Activated naive CD4-positive, alpha-beta T cell treated with Interleukin-2 at 50 U/mL for 16 hours (primary cell): Measurements from ENCODE around the gene UBN1.
"Not testable (repeated sequence)": the region's sequence is repeated elsewhere in the genome, so short reads cannot be mapped to it uniquely, and the experiment has no call there.

Experiments
- DNase-seq: peaks from one replicate; pipeline ENCODE4 v3.0.0-alpha.2; 2020

UBN1 gene

DNA sequence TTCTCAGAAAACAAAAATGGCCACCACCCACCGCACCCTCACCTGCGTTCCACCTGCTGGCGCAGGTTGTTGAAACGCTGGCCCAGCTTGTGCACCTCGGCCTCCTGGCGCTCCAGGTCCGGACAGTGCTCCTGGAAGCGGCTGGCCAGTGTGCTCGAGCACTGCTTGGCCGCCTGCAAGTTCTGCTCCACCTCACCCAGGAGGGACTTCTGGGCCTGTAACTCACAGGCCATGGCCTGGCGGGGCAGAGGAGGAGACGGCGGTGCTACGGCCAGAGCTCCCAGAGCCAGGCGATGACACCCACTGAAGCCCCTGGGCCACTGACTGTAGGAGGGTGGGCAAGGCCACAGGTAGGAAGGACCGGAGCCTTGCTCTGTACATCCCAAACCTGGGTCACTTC, 43.4 kb downstream of the UBN1 start:
- no peak for DNase-seq

DNA sequence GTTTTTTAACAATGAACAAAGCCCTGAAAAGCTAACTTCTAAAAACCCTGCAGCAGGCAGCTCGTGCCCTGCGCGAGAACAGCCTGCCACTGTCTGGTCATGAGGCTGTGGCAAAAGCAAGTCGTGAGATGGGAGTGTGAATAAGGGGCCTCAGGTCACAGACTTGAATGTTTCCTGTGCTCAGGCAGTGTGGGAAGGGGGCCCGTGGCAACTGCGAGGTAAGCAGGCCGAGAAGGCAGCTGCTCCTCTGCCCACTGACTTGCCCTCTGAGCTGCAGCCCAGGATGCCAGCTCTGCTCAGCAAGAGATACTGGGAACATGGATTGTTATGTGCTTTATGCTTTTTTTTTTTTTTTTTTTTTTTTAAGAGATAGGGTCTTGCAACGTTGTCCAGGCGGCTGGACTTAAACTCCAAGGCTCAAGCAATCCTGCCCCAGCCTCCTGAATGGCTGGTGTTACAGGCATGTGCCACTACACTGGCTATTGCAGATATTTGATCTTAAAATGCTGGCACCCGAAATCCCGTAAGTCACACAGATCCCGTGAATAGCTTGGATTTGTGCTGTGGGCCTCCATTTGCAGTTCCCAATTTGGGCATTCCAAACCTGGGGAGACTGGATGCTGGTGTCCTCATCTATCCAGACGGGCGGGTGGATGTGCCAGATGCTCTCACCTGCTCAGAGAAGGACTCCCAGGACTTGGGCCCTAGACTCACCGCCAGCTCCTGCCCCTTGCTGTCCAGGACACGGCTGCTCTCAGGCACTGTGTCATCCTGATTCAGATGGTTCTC, 44.0 kb downstream of the UBN1 start:
- no peak for DNase-seq

GRCh38 chr16:4891886-4892216, 44.6 kb downstream of the UBN1 start:
- no peak for DNase-seq

DNA sequence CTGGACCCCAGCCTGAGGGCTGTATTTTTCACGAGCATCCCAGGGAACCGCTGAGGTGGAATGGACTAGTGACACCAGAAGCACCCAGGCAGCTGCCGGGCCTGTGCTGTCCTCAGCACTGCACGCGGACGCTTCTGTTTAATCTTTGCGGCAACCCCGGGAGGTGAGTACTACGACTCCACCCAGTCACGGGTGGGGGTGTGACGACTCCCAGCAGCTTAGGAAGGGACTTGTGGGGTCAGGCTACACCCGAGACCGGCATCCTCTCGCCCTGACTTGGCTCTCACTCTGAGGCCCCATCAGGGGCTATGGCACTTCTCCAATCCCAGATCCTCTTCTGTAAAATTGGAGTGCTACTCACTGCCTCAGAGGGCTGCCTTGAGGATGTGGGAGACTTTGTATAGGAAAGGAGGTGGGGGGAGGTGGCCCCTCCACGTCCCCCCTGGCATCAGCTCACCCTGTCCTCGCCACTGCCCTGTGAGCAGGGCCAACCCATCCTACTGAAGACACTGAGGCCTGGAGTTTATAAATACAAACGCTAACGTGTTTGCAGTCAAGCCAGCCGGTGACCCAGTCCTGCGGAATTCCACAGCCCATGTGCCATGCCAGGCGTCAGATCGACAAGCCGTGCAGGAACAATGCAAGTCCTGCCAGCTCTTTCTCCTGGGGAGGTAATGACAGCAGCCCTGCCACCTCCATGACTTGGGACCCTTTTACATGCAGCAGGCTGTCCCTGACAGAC, 45.3 kb downstream of the UBN1 start:
- no peak for DNase-seq

- DNase-seq: no peak
Measured at GRCh38 chr16:4893103-4893862, 46.0 kb downstream of the UBN1 start.

GRCh38 chr16:4894276-4895150, 47.2 kb downstream of the UBN1 start:
- no peak for DNase-seq

DNA sequence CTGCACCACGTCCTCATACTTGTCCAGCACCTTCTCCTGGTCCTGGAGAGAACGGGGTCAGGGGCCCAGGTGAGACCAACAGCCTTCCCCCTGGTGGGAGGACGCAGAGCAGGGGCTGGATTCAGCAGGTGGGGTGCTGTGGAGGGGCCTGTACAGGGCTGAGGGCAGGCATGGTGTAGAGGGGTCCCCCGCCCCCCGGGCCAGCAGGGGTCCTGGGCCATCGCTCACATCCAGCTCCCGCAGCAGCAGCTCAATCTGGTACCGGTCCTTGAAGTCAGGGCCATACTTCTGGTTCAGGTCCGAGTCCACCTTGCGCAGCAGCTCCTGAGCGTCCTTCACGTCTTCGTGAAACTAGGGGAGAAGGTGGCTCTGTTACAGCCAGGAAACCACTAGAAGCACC, 48.1 kb downstream of the UBN1 start:
- DNase-seq: no peak

GRCh38 chr16:4896761-4897160, 49.5 kb downstream of the UBN1 start:
- DNase-seq: not testable (repeated sequence)

GRCh38 chr16:4897328-4897727, 50.0 kb downstream of the UBN1 start:
- no peak for DNase-seq

- no peak for DNase-seq
Measured at GRCh38 chr16:4898811-4899473, 51.7 kb downstream of the UBN1 start.

DNA sequence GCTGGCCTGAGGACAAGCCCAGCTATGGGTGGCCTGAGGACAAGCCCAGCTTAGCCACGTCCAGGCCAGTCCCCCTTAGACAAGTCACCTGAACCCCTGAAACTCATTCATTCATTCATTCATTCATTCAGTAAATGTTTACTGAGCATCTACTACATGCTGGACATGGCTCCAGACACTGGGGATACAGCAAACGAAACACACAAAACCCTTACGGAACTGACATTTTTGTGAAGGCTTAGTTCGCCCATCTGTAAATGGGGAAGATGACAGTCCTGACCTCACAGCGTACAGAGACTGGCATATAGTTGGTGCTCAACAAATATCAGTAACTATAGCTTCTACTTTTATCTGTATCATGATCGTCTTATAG, 52.2 kb downstream of the UBN1 start:
- no peak for DNase-seq

DNA sequence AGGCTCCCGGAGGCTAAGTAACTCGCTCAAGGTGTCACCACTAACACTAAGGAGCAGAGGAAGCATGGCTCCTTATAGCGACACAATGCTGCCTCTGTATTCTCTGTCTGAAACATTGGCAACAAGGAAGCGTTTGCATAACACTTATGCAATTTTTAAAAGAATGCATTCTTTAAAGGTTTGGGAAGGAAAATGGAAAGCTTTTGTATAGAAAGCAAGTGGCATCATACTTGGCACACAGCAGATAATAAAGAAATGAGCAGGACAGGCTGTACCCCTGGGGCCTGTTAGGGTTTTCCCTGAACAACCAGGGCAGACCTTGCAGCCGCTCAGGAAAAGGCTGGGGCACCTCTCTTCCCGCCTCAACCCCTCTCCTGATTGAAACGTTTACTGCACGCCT, 52.8 kb downstream of the UBN1 start:
- no peak for DNase-seq

DNA sequence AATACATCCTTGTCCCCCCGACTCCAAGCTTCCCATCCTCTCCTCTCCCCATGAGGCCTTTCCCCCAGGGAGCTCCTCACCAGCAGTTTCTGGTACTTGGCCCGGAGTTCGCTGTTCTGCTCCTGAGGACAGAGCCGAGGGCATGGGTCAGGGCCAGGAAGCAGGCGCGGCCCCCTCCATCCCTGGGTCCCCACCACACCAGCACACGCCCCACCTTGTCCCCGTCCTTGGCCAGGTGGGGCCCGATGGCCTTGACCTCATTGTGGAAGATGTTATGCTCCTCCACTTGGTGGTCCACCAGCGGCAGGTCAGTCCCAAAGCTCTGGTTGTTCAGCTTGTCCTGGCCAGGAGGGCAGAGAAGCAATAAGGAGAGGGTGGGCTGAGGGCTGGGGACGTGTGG, 53.5 kb downstream of the UBN1 start:
- DNase-seq: no peak

- no peak for DNase-seq
Measured at GRCh38 chr16:4902038-4902437, 54.8 kb downstream of the UBN1 start.

- DNase-seq: no peak
Measured at GRCh38 chr16:4904108-4904941, 57.0 kb downstream of the UBN1 start.

GRCh38 chr16:4904942-4905615, 57.8 kb downstream of the UBN1 start:
- DNase-seq: no peak

- DNase-seq: no peak
Measured at GRCh38 chr16:4908854-4909401, 61.6 kb downstream of the UBN1 start.

- no peak for DNase-seq
Measured at GRCh38 chr16:4909825-4910224, 62.5 kb downstream of the UBN1 start.

DNA sequence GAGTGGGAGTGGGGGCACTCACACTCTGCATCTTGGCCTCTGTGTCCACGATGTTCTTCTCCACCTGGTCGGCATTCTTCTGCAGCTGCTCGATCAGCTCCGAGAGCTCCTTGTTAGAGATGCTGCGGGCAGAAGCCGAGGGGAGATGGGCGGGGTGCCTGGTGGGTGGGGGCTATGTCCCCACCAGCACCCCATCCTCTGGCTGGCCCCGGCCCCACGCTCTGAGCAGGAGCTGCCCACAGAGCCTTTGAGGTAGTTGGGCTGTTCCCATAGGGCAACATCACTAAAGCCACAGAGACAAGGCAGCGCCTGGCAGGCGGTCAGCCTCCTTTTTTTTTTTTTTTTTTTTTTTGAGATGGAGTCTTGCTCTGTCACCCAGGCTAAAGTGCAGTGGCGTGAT, 63.5 kb downstream of the UBN1 start:
- DNase-seq: no peak

DNA sequence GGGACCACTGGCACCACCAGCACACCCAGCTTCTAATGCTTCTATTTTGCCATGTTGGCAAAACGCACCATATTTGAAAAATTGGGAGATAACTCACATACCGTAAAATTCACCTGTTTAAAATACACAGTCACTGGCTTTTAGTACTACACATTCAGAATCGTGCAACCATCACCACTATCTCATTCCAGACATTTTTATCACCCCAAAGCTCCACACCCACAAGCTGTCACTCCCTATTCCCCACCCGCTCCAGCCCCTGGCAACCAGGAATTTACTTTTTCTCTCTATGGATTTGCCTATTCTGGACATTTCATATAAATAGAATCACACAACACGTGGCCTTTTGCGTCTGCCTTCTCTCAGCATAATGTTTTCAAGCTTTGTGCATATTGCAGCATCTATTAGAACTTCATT, 64.7 kb downstream of the UBN1 start:
- no peak for DNase-seq
